NCI-H1105 treated with DMSO at 0.1 percent for 48 hours (cell line): ENCODE results near the gene HES2.
"Not testable (repeated sequence)": the region's sequence is repeated elsewhere in the genome, so short reads cannot be mapped to it uniquely, and the experiment has no call there.

ENCODE experiments used
- DNase-seq: peaks from one replicate; lab custom pipeline; 2025; lab: John Stamatoyannopoulos, UW

Gene HES2

GRCh38 chr1:6437012-6437700 is 17.4 kb upstream of the HES2 start:
- peak; percentile 72 for DNase-seq

DNA sequence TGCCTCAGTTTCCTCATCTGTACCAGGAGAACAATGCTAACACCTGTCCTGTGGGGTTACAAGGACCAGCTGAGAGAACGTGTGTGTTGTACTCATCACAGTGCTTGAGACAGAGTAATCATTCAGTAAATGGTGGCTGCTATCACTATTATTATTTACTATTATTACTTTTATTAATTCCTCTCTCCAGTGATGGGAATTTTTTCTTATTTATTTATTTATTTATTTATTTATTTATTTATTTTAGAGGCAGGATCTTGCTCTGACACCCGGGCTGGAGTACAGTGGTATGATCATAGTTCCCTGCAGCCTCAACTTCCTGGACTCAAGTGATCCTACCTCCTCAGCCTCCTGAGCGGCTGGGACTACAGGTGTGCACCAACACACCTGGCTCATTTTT is 16.6 kb upstream of the HES2 start:
- not testable (repeated sequence) for DNase-seq

- DNase-seq: no peak
Observed at GRCh38 chr1:6435547-6435946, 15.8 kb upstream of the HES2 start.

DNA sequence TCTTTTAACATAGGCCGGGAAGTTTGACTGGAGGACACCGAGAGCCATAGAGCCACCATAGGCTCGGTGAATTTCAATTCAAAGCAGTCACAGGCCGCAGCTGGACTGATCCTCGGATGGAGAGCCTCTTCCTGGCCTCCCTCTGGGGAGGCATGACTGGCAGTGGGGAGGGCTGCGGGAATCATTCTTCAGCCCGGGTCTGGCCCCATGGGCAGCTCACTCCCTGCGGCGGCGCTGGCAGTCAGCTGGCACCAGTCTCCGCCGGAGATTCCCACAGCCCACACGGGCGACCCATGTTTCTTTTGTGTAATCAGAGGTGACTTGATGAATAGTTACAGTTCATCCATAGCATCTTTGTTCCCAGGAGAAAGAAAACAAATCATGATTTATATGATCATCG is 15.4 kb upstream of the HES2 start:
- DNase-seq: no peak

GRCh38 chr1:6434186-6434585 is 14.5 kb upstream of the HES2 start:
- DNase-seq: no peak

- DNase-seq: not testable (repeated sequence)
Observed at GRCh38 chr1:6431645-6432579, 12.2 kb upstream of the HES2 start.

DNA sequence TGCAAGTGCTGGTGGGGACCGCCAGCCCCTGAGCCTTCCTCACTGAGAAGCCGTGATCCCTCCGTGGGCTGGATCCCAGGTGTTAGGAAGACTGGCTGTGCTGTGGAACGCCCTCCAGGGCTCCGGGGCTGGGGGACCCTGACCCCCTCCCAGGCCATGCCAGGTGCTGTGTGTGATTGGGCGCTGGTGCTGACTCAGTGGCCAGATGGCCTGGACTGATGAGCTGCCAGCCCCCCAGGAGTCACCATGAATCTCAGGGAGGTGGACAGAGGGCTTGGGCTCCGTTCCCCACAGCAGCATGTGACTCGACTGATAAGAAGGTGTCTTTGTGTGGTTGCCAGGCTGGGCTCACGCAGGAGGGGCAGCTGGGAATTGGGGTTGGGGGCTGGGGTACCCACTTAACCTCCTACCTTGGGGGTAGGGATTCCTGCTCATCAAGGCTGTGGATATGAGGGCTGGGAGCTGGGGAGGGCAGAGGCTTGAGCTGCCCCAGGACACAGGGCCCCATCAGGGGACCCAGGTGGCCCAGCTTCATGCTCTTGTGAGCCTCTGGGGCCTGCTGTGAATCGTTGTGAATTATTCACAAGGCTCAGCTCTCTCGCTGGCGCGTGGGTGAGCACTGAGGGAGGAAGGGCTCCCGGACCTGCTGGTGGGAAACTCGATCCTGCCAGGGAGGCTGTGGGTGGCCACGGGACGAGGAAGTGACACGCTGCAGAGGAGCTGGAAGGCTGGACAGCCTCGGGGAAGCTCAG is 10.1 kb upstream of the HES2 start:
- not testable (repeated sequence) for DNase-seq

GRCh38 chr1:6428453-6428852 is 8.7 kb upstream of the HES2 start:
- not testable (repeated sequence) for DNase-seq

DNA sequence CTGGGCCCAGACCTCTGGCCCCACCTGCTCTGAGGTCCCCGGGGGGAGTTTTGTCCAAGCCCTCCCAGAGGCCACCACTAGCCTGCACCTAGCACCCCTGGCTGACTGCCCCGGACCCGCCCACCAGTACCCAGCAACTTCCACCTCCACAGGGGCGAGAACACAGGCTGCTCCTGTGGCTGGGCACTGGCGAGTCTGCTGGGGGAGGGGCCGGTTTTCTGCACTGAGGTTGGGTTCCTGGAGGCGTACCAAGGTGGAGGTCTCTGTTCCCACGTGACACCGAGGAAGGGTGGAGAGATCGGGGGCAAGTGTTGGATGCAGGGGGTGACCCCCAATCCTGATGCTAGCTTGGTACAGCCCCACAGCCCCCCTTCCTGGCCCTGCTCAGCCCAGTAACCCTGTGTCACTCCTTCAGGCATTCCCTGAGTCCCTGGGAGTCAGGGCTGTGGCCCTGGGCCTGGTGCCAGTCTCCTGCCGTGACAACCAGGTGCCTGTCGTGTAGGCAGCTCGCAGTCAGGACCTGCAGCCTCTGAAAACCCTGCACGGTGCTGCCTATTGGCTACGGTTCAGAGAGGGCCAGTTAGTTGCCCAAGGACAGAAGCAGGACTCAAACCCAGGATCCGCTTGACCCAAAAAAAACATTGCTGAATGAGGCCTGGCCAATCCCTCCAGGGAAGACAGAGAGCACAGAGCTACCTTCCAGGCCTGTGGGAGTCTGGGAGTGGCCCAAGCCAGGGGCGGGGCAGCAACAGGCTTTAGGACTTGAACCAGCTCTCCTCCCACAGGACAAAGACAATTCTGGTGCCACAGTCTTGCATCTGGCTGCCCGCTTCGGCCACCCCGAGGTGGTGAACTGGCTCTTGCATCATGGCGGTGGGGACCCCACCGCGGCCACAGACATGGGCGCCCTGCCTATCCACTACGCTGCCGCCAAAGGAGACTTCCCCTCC is 8.0 kb upstream of the HES2 start:
- no peak for DNase-seq

- DNase-seq: no peak
Observed at GRCh38 chr1:6426972-6427350, 7.2 kb upstream of the HES2 start.

GRCh38 chr1:6426277-6426971 is 6.7 kb upstream of the HES2 start:
- DNase-seq: no peak

DNA sequence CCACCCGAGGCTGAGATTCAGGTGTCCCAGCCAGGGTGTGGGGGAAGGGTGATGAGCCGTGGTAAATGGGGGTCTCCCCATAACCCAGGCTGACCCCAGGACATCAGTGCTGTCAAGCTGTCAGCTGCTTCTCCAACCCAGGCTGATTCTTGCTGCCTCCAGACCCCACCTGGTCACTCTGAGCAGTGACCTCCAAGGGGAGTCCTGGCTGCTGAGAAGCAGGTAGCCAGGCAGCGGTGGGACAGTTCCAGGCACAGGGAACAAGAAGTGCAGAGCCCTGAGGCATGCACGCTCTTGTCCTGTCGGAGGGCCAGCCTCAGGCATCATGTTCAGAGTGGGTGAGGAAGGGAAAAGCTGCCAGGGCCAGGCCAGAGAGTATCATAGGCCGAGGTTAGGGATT is 5.9 kb upstream of the HES2 start:
- DNase-seq: no peak

DNA sequence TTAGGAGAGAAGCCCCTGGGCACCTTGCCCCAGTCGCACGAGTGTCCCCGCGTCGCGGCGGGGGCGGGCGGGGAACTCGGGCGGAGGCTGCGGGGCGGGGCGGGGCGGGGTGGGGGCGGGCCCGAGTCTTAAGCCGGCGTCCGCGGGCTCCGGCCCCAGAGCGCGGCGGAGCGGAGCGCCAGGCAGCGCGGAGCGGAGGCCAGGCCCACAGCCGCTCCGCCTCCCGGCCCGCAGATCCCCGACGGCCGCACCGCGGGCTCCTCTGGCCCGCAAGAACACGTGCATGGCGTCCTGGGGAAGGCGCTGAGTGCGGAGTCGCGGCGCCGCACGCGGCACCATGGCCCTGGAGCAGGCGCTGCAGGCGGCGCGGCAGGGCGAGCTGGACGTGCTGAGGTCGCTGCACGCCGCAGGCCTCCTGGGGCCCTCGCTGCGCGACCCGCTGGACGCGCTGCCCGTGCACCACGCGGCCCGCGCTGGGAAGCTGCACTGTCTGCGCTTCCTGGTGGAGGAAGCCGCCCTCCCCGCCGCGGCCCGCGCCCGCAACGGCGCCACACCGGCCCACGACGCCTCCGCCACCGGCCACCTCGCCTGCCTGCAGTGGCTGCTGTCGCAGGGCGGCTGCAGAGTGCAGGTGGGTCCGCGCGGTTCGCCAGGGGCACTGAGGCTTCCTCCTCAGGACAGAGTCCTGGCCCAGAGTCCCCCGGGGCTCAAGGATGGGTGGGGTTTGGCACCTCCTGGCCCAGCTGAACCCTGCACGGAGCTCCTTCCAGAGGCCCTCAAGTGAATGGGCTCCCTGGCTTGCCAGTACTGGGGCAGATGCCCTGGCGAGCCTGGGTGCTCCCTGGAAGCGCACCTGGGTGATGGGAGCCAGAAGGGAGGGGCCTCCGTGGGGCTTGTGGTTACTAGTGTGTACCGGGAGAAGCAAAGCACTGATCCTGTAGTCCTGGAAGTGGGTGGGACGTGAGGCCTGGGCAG is 5.2 kb upstream of the HES2 start, which contains the start of gene ESPN:
ESPN (plus strand) TSS at position 158 of the 975 bp plus-strand sequence; CDS start at position 338, 180 bp downstream.
- DNase-seq: no peak

- no peak for DNase-seq
Observed at GRCh38 chr1:6424000-6424565, 4.4 kb upstream of the HES2 start.

- DNase-seq: peak; percentile 84
Observed at GRCh38 chr1:6423321-6423999, 3.7 kb upstream of the HES2 start.

DNA sequence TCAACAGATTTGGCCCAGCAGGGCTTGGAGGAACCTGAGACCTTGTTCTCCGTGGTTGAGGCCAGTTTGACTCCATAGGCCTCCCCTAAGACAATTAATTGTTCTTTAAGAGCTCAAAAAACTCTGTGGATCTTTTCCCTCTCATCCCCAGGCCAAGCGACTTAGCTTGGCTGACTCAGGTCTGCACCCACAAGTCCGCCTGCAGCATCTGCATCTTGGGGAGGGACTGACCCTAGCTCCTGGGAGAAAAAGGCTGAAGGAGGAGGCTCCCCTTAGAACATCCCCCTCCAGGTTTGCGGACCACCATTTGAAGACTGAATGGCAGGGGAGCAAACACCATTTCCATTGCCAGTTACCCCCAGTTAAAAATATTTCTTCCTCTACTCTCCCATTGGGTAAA is 1.5 kb upstream of the HES2 start:
- no peak for DNase-seq

- no peak for DNase-seq
Observed at GRCh38 chr1:6420454-6421042, 829 bp upstream of the HES2 start.

- no peak for DNase-seq
Observed at GRCh38 chr1:6419397-6419803, 319 bp downstream of the HES2 start.
